SIG-M5 (cell line): Measurements from ENCODE around the gene FBXO11.
"Not testable (repeated sequence)": the region's sequence is repeated elsewhere in the genome, so short reads cannot be mapped to it uniquely, and the experiment has no call there.

Experiments used
- DNase-seq: peaks from one replicate; lab custom pipeline; 2025; lab: John Stamatoyannopoulos, UW

Gene FBXO11

GRCh38 chr2:47906157-47907038 lies at the start of gene FBXO11:
Gene FBXO11, minus strand, starts transcription at chr2:47906498. Its CDS starts 778 bp downstream, at chr2:47905720.
- peak; percentile 94 for DNase-seq

GRCh38 chr2:47950340-47951301 lies 44.3 kb upstream of the FBXO11 start:
- DNase-seq, result no peak

- DNase-seq, result no peak
These were observed 40.3 kb upstream of the FBXO11 start for GRCh38 chr2:47946593-47946992.

- no peak for DNase-seq
These were observed 38.9 kb upstream of the FBXO11 start for GRCh38 chr2:47945046-47945781.

- no peak for DNase-seq
These were observed 35.6 kb upstream of the FBXO11 start for GRCh38 chr2:47941936-47942335.

- no peak for DNase-seq
These were observed 31.4 kb upstream of the FBXO11 start for GRCh38 chr2:47937677-47938076.

- DNase-seq, result no peak
These were observed 28.8 kb upstream of the FBXO11 start for GRCh38 chr2:47935071-47935470.

- no peak for DNase-seq
These were observed 11.7 kb upstream of the FBXO11 start for GRCh38 chr2:47918043-47918442.

GRCh38 chr2:47917276-47917961 lies 11.1 kb upstream of the FBXO11 start:
- DNase-seq, result no peak

- no peak for DNase-seq
These were observed 10.1 kb upstream of the FBXO11 start for GRCh38 chr2:47916412-47916811.

GRCh38 chr2:47910662-47911061 lies 4.4 kb upstream of the FBXO11 start:
- DNase-seq, result not testable (repeated sequence)

GRCh38 chr2:47908682-47909081 lies 2.4 kb upstream of the FBXO11 start:
- no peak for DNase-seq

- no peak for DNase-seq
These were observed 912 bp upstream of the FBXO11 start for GRCh38 chr2:47907039-47907781.

- DNase-seq, result no peak
These were observed 727 bp downstream of the FBXO11 start for GRCh38 chr2:47905386-47906156.

GRCh38 chr2:47903781-47904490 lies 2.4 kb downstream of the FBXO11 start:
- DNase-seq, result no peak

GRCh38 chr2:47901892-47902291 lies 4.4 kb downstream of the FBXO11 start:
- DNase-seq, result not testable (repeated sequence)

- DNase-seq, result no peak
These were observed 5.4 kb downstream of the FBXO11 start for GRCh38 chr2:47900857-47901256.

- no peak for DNase-seq
These were observed 6.1 kb downstream of the FBXO11 start for GRCh38 chr2:47899915-47900816.
